GM13977 (cell line): ENCODE data around the gene SNTB2.
"Not testable (repeated sequence)": the region's sequence is repeated elsewhere in the genome, so short reads cannot be mapped to it uniquely, and the experiment has no call there.

Experiments used
- DNase-seq: peaks from one replicate; pipeline ENCODE4 v3.0.0; 2012; ENCODE audit warnings: low spot score
- in situ Hi-C: fragments of 300-500 bp; cut with MboI; formaldehyde crosslinking; loops from one replicate; pipeline ENCODE4 v1.12.0; 2022; ENCODE audit warnings: low sequenced_read_pairs, low pct_unique_long_range_greater_than_20kb, mixed read lengths, inconsistent platforms; ENCODE audit not compliant: unreplicated experiment
- TF ChIP-seq, protein P1 (sequence below): IDR thresholded peaks from 2 replicates; pipeline ENCODE4 v1.5.1; 2012; ENCODE audit warnings: mild to moderate bottlenecking, control low read depth; ENCODE audit not compliant: insufficient read depth; ENCODE audit errors: extremely low read depth, missing control alignments

SNTB2 gene

DNA sequence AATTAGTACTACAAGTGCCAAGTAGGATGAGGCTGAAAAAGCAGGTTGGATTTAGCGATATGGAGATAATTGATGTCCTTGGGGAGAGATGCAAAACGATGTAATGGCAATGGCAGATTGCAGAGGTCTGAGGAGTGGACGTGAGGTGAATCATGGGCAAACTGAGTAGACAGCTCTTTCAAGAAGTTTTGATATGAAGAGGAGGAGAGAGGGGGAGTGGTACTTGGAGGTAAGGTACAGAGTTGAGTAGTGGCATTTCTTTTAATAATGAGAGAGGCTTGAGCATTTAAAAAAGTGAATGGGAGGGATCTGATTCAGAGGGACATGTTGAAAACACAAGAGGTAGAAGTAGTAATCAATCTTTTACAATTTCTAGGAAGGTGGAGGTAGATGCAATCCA lies 106.4 kb downstream of the SNTB2 start:
- TF ChIP-seq, protein P1, sequence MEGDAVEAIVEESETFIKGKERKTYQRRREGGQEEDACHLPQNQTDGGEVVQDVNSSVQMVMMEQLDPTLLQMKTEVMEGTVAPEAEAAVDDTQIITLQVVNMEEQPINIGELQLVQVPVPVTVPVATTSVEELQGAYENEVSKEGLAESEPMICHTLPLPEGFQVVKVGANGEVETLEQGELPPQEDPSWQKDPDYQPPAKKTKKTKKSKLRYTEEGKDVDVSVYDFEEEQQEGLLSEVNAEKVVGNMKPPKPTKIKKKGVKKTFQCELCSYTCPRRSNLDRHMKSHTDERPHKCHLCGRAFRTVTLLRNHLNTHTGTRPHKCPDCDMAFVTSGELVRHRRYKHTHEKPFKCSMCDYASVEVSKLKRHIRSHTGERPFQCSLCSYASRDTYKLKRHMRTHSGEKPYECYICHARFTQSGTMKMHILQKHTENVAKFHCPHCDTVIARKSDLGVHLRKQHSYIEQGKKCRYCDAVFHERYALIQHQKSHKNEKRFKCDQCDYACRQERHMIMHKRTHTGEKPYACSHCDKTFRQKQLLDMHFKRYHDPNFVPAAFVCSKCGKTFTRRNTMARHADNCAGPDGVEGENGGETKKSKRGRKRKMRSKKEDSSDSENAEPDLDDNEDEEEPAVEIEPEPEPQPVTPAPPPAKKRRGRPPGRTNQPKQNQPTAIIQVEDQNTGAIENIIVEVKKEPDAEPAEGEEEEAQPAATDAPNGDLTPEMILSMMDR = no peak
- in situ Hi-C loops = loop anchor here (25.0 kb wide), 1 partner anchor 406 kb away; no protein-coding TSS in a partner anchor
- no peak for DNase-seq

DNA sequence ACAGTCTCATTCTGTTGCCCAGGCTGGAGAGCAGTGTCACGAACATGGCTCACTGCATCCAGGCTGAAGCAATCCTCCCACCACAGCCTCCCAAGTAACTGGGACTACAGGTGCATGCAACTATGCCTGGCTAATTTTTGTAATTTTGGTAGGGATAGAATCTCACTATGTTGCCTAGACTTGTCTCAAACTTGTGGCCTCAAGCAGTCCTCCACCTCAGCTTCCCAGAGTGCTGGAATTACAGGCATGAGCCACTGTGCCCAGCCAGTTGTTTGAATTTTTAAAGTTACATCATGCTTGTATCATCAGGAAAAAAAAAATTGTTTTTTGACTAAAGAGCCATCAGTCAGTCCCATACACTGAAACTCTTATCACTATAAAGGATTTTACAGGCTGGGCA lies 107.1 kb downstream of the SNTB2 start:
- TF ChIP-seq, protein P1 = no peak

DNA sequence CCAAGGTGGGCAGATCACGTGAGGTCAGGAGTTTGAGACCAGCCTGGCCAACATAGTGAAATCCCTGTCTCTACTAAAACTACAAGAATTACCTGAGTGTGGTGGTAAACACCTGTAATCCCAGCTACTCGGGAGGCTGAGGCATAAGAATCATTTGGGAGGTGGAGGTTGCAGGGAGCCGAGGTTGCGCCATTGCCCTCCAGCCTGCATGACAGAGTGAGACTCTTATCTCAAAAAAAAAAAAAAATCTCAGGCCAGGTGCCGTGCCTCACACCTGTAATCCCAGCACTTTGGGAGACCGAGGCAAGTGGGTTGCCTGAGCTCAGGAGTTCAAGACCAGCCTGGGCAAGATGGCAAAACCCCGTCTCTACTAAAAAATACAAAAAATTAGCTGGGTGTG lies 109.8 kb downstream of the SNTB2 start:
- in situ Hi-C loops = loop anchor here (25.0 kb wide), 1 partner anchor 409 kb away; no protein-coding TSS in a partner anchor
- DNase-seq = not testable (repeated sequence)

More for the DNA sequence above, 107.1 kb downstream of the SNTB2 start:
- no peak for DNase-seq
- in situ Hi-C loops = loop anchor here (25.0 kb wide), 1 partner anchor 407 kb away; no protein-coding TSS in a partner anchor

DNA sequence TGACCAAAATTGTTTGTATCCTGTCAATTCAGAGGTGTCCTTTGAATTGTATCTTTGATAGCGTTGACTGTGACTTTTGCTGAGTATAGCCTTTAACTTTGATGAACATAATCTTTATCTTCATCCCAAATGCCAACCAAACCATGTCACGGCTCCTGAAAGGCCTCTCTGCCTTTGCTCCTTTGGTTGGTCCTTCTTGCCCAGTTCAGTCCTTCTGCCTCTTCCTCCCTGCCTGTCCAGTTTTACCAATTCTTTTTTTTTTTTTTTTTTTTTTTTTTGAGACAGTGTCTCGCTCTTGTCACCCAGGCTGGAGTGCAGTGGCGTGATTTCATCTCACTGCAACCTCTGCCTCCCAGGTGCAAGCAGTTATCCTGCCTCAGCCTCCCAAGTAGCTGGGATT lies 111.3 kb downstream of the SNTB2 start:
- DNase-seq = no peak
- in situ Hi-C loops = loop anchor here (25.0 kb wide), 1 partner anchor 411 kb away; no protein-coding TSS in a partner anchor
- TF ChIP-seq, protein P1 = no peak

DNA sequence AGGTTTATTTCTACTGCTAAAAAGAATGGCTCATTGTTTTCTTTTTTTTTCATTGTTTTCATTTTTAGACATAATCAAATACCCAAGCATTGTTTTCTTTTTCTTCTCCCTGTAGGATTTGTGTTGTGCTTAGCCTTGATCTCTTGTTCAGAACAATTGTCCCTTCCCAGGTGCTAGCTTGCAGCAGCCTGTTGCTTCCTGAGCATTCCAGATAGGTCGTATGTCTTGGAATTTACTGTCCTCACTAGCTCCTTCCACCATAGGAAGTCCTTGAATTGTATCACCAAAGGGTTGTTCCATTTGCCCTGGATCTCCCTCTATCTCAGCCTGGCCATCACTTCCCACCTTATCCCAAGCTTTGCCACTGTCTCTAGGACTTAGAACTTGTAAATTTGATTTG lies 114.2 kb downstream of the SNTB2 start:
- in situ Hi-C loops = no loop called here

DNA sequence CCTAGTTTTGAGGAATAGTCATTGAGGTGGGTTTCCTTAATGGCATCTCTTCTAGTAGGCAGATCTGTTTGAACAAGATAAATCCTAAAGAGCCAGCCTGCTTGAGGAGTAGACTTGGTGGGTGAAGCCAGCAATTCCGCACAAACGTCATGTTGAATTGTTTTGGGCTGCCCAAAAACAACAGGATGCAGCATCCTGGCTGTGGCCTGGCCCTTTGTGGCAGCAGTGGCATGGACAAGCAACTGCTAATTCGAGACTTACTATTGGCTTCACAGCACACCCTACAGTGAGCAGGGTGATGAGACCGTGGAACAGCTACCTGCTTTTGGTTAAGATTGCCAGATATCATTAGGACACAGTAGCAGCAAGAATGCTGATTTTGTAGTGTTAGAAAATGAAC lies 114.9 kb downstream of the SNTB2 start:
- in situ Hi-C loops = no loop called here

More for the DNA sequence above, 114.2 kb downstream of the SNTB2 start:
- TF ChIP-seq, protein P1 = no peak
- no peak for DNase-seq

DNA sequence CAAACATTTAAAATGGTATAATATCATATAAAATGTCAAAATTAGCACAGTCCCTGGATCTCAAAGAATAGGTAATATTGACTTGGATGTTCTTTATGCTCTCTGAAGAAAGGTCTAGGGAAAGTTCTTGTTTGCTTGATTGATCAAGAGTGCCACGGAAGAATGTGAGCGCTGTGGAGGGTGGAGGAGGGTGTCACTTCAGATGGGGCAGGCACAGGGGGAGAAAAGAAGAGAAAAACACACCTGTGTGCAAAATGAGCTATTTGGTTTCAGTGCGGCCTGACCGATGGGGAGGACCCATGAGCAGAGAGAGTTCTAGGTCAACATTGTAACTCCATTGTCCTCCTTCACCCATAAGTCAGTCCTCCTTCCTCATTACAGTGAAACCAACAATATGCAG lies 115.3 kb downstream of the SNTB2 start:
- TF ChIP-seq, protein P1 = no peak
- in situ Hi-C loops = no loop called here
- DNase-seq = no peak

More for the DNA sequence above, 114.9 kb downstream of the SNTB2 start:
- no peak for DNase-seq
- TF ChIP-seq, protein P1 = no peak
